Measurements from ENCODE around the gene PDHA1.

DNA sequence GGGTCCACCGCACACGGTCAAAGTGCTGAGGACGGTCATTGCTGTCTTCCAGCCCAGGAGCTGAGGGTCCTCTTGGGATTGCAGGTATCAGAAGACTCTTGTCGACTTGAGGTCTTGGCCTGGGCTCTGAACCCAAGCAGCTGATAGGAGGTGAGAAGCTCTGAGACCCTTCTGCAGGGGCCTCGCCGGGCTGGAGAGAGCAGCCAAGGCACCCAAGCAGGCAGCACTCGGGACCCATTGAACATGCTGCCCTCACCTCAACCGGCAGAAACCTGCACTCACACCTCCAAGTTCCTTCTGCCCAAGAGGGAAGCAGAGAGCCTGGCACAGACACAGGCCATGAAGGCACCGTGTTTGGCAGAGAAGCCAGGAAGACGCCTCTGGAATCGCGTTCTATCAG is 34.1 kb downstream of the PDHA1 start:
- TF ChIP-seq, protein P1, sequence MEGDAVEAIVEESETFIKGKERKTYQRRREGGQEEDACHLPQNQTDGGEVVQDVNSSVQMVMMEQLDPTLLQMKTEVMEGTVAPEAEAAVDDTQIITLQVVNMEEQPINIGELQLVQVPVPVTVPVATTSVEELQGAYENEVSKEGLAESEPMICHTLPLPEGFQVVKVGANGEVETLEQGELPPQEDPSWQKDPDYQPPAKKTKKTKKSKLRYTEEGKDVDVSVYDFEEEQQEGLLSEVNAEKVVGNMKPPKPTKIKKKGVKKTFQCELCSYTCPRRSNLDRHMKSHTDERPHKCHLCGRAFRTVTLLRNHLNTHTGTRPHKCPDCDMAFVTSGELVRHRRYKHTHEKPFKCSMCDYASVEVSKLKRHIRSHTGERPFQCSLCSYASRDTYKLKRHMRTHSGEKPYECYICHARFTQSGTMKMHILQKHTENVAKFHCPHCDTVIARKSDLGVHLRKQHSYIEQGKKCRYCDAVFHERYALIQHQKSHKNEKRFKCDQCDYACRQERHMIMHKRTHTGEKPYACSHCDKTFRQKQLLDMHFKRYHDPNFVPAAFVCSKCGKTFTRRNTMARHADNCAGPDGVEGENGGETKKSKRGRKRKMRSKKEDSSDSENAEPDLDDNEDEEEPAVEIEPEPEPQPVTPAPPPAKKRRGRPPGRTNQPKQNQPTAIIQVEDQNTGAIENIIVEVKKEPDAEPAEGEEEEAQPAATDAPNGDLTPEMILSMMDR (IDR thresholded peaks at IDR 0.05; ENCODE audit: poor library complexity): no peak
- no peak for TF ChIP-seq EZH2 (IDR thresholded peaks at IDR 0.05; ENCODE audit: borderline replicate concordance)

Data from hepatocyte (in vitro differentiated cells).